B cell (primary cell): Measurements from ENCODE around the gene PML. TPM values are rescaled to one million over a fixed set of nuclear protein-coding genes. Genes with fewer than 3 reads are reported as not detected.

ENCODE experiments used
- ATAC-seq: fragments of 200-7000 bp; cut with Tn5 transposase; one replicate; pipeline ENCODE4 v1.10.0; 2021; ENCODE audit warnings: low read depth, mild to moderate bottlenecking, moderate number of reproducible peaks, moderate library complexity
- CTCF ChIA-PET: fragments of 350-600 bp; sonication (Branson Sonifier 250); formaldehyde crosslinking; loops from one replicate; lab custom pipeline; 2021; ENCODE audit warnings: antibody characterized with exemption, inconsistent platforms; lab: Charles Lee
- POLR2A ChIA-PET: fragments of 350-600 bp; sonication (Branson Sonifier 250); formaldehyde crosslinking; loops from one replicate; lab custom pipeline; 2021; ENCODE audit warnings: antibody characterized with exemption; lab: Charles Lee
- DNase-seq: peaks from one replicate; pipeline ENCODE4 v3.0.0; 2013
- H2AFZ ChIP-seq: 2 replicates; pipeline ENCODE4 v1.6.1; 2012; ENCODE audit warnings: mild to moderate bottlenecking, low read depth, low read length; ENCODE audit not compliant: insufficient read depth, poor library complexity, severe bottlenecking
- H3K27ac ChIP-seq, 2 donors: 1 replicate in 1 of 2; 2 replicates in 1 of 2; pipeline ENCODE4 v1.5.1; 2012 to 2013; ENCODE audit warnings: low read length in 2 of 2, mild to moderate bottlenecking in 2 of 2, moderate library complexity in 1 of 2
- H3K27me3 ChIP-seq, 4 experiments: fragments of 200-600 bp in 1 of 4; sonication (generic) in 1 of 4; replicated peaks in 1 of 4; 1 replicate in 2 of 4; 2 replicates in 2 of 4; pipeline versions ENCODE4 v1.6.1 to v1.7.0; 2013 to 2016; ENCODE audit warnings: low read length in 3 of 4, mild to moderate bottlenecking in 2 of 4, mixed read lengths in 1 of 4, moderate library complexity in 1 of 4; ENCODE audit not compliant: insufficient read depth in 4 of 4, control insufficient read depth in 3 of 4; ENCODE audit errors: control extremely low read depth in 1 of 4
- H3K36me3 ChIP-seq, 2 experiments: replicated peaks in 1 of 2; 1 replicate in 1 of 2; 2 replicates in 1 of 2; pipeline versions ENCODE4 v1.6.1 to v1.7.1; 2013; ENCODE audit warnings: low read length in 1 of 2; ENCODE audit not compliant: insufficient read depth in 2 of 2, control insufficient read depth in 1 of 2; ENCODE audit errors: control extremely low read depth in 1 of 2, extremely low read depth in 1 of 2
- H3K4me1 ChIP-seq, 2 donors: fragments of 200-600 bp in 1 of 2; sonication (generic) in 1 of 2; 1 replicate in 1 of 2; 2 replicates in 1 of 2; pipeline versions ENCODE4 v1.5.1 to v1.6.1; 2013 to 2017; ENCODE audit warnings: low read length in 2 of 2; ENCODE audit not compliant: control insufficient read depth in 2 of 2, insufficient read depth in 2 of 2
- H3K4me2 ChIP-seq: replicated peaks from 2 replicates; pipeline ENCODE3; 2012; ENCODE audit warnings: mild to moderate bottlenecking, low read depth, low read length; ENCODE audit not compliant: poor library complexity, severe bottlenecking
- H3K4me3 ChIP-seq, 5 experiments: fragments of 200-600 bp in 1 of 5; sonication (generic) in 1 of 5; 1 replicate in 3 of 5; 2 replicates in 2 of 5; pipeline versions ENCODE4 v1.5.1 to v1.7.0; 2011 to 2016; ENCODE audit warnings: low read length in 4 of 5, mild to moderate bottlenecking in 4 of 5, low read depth in 2 of 5, control low read depth in 1 of 5, moderate library complexity in 1 of 5; ENCODE audit not compliant: insufficient read depth in 1 of 5; ENCODE audit errors: control extremely low read depth in 1 of 5, extremely low read depth in 1 of 5
- H3K79me2 ChIP-seq: fragments of 200-600 bp; sonication (generic); one replicate; pipeline ENCODE4 v1.6.0; 2016; ENCODE audit warnings: low read length; ENCODE audit not compliant: control insufficient read depth, insufficient read depth
- H3K9ac ChIP-seq: fragments of 200-600 bp; sonication (generic); 2 replicates; pipeline ENCODE4 v1.6.1; 2017; ENCODE audit warnings: mild to moderate bottlenecking, low read length, moderate library complexity
- H3K9me3 ChIP-seq, 3 donors: one replicate each; pipeline versions ENCODE4 v1.6.1 to v1.7.1; 2013; ENCODE audit warnings: low read length in 2 of 3; ENCODE audit not compliant: control insufficient read depth in 2 of 3, insufficient read depth in 1 of 3; ENCODE audit errors: control extremely low read depth in 1 of 3
- H4K20me1 ChIP-seq: 2 replicates; pipeline ENCODE4 v1.6.0; 2012; ENCODE audit warnings: mild to moderate bottlenecking, low read length; ENCODE audit not compliant: insufficient read depth, control insufficient read depth, poor library complexity, severe bottlenecking
- H3K27ac Mint-ChIP-seq: one replicate; pipeline ENCODE4 v1.8.0; 2021; ENCODE audit warnings: mixed read lengths
- H3K27me3 Mint-ChIP-seq: one replicate; pipeline ENCODE4 v1.8.0; 2021; ENCODE audit warnings: mixed read lengths
- H3K4me1 Mint-ChIP-seq: one replicate; pipeline ENCODE4 v1.8.0; 2021; ENCODE audit warnings: mixed read lengths
- H3K4me3 Mint-ChIP-seq: one replicate; pipeline ENCODE4 v1.8.0; 2021; ENCODE audit warnings: mixed read lengths
- H3K9me3 Mint-ChIP-seq: one replicate; pipeline ENCODE4 v1.8.0; 2022; ENCODE audit warnings: mixed read lengths; ENCODE audit not compliant: insufficient read depth
- EZH2 ChIP-seq: IDR thresholded peaks from 2 replicates; pipeline ENCODE4 v1.6.1; 2012; ENCODE audit warnings: borderline replicate concordance, low read depth, mild to moderate bottlenecking, moderate library complexity, low read length; ENCODE audit not compliant: insufficient read depth, poor library complexity, severe bottlenecking
- WGBS: methylation state at CpG from one replicate; pipeline ENCODE4 v1.1.5; 2013; ENCODE audit warnings: missing lambda C conversion rate; ENCODE audit not compliant: insufficient coverage; 5-methylcytosine and 5-hydroxymethylcytosine counted together
- intact Hi-C: fragments of 100-400 bp; cut with micrococcal nuclease; formaldehyde crosslinking; loops from one replicate; pipeline ENCODE4 v1.10.0; 2022
- polyA plus RNA-seq: library from polyadenylated mRNA; depleted of rRNA; stranded (reverse); fragments of >200 nt; gene quantifications from 2 replicates; pipeline ENCODE4 v1.2.3, GENCODE V29; 2012
- total RNA-seq, 2 donors: library from RNA; stranded (reverse); fragments of 120-200 nt in 1 of 2; gene quantifications; 1 replicate in 1 of 2; 2 replicates in 1 of 2; pipeline versions ENCODE4 v1.2.3 to v1.2.4, GENCODE V29; 2013 to 2022
- TF ChIP-seq, protein P1 (sequence below): fragments of 200-600 bp; IDR thresholded peaks from one replicate; pipeline ENCODE4 v1.8.0; 2022; ENCODE audit warnings: antibody characterized with exemption, mild to moderate bottlenecking

Gene PML
- total and polyA plus RNA-seq, 2 donors (not counting 1 experiment from before 2014, with no cell fraction given) = 59.2 to 66.3 TPM

DNA sequence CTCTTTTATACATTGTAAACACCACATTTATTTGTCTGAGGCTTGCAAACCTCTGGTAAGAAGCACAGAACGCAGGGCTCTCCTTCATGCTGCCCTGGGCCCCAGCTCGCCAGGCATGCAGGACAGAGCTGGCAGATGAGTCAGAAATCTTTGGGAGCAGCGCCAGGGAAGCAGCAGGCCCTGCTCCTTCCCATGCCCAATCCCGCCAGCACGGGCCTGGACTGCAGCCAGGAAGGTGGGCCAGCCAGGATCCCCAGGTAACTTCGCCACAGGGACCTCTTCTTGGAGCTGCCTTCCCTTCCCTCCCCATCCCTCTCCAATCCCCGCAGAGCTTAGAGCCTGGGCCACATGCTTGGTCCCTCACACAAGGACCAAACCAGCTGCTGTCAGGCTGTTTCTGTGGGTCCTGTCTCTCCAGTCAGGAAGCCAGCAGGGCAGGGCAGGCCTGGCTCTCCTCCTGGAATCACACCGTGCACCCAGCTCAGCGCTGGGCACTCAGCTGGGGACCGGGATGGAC lies 11.2 kb upstream of the PML start:
- DNase-seq = no peak
- H3K79me2 ChIP-seq = peaks cover 8% of the 10 kb centered on the region
- H3K27ac ChIP-seq = no peak overlapping the region
- peaks cover 42 to 53% of the 10 kb centered on the region in 2 donors for H3K4me1 ChIP-seq
- intact Hi-C loops = no loop called here
- peak overlapping the region; percentile 66 for H3K4me2 ChIP-seq
- no peaks in the 10 kb centered on the region for H3K9me3 ChIP-seq
- H3K4me3 ChIP-seq = no peak overlapping the region
- H3K9ac ChIP-seq = no peak overlapping the region
- no peak overlapping the region for H3K27ac Mint-ChIP-seq
- H3K27me3 Mint-ChIP-seq = no peaks in the 10 kb centered on the region
- no peaks in the 10 kb centered on the region for H3K36me3 ChIP-seq
- no peaks in the 10 kb centered on the region for H3K9me3 Mint-ChIP-seq
- WGBS = 65% methylated on average over 10 of the region's 10 CpGs
- H3K27me3 ChIP-seq = no peaks in the 10 kb centered on the region
- H3K4me1 Mint-ChIP-seq = peaks cover 63% of the 10 kb centered on the region
- no peak for ATAC-seq
- POLR2A ChIA-PET = interaction anchor here (0.5 to 1.0 kb wide), 2 partner anchors 9 to 396 kb away, joined by 3 read pairs; no protein-coding TSS in a partner anchor
- no peak overlapping the region for H2AFZ ChIP-seq
- H4K20me1 ChIP-seq = no peaks in the 10 kb centered on the region
- CTCF ChIA-PET = interaction anchor here (0.6 to 1.3 kb wide), 4 partner anchors 10 to 24 kb away, joined by 3 to 9 read pairs (median 3); partner anchors contain the start of gene PML
- TF ChIP-seq EZH2 = no peak
- TF ChIP-seq, protein P1, sequence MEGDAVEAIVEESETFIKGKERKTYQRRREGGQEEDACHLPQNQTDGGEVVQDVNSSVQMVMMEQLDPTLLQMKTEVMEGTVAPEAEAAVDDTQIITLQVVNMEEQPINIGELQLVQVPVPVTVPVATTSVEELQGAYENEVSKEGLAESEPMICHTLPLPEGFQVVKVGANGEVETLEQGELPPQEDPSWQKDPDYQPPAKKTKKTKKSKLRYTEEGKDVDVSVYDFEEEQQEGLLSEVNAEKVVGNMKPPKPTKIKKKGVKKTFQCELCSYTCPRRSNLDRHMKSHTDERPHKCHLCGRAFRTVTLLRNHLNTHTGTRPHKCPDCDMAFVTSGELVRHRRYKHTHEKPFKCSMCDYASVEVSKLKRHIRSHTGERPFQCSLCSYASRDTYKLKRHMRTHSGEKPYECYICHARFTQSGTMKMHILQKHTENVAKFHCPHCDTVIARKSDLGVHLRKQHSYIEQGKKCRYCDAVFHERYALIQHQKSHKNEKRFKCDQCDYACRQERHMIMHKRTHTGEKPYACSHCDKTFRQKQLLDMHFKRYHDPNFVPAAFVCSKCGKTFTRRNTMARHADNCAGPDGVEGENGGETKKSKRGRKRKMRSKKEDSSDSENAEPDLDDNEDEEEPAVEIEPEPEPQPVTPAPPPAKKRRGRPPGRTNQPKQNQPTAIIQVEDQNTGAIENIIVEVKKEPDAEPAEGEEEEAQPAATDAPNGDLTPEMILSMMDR = no peak
- peak overlapping the region; percentile 75 for H3K4me3 Mint-ChIP-seq

DNA sequence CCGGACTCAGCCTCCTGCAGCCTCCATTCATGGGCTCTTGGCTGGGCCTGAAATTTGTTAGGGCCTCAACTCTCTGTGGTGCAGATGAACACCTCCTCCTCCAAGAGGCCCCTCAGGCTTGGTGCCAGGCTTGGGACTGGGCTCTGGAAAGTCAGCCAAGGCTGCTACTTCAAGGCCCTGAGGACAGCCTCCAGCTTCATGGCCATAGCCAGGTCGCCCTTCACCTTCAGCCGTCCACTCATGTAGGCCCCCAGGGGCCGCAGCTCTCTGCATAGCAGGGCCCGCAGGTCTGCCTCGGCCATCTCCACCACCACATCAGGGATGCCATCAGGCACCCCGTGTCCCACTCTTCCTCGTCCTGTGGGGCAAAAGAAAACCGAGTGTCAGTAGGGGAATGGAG lies 10.7 kb upstream of the PML start:
- Histone ChIP-seq H3K27ac (no peak overlapping the region), H3K9me3 (no peaks in the 10 kb centered on the region), H3K27me3 (no peaks in the 10 kb centered on the region), H3K36me3 (no peaks in the 10 kb centered on the region), H3K4me3 (no peak overlapping the region), H3K4me1 (peaks cover 44 to 56% of the 10 kb centered on the region in 2 donors), H3K4me2 (no peak overlapping the region), H2AFZ (no peak overlapping the region), H3K9ac (no peak overlapping the region), H3K79me2 (peaks cover 8% of the 10 kb centered on the region), H4K20me1 (no peaks in the 10 kb centered on the region)
- ATAC-seq (no peak), DNase-seq (no peak)
- ChIA-PET CTCF (interaction anchor here (0.9 to 1.3 kb wide), 3 partner anchors 10 to 24 kb away, joined by 3 to 9 read pairs (median 3); partner anchors contain the start of gene PML), POLR2A (interaction anchor here (1.0 kb wide), 1 partner anchor 9 kb away, joined by 3 read pairs; no protein-coding TSS in a partner anchor)
- WGBS = 100% methylated on average over 3 of the region's 9 CpGs
- peaks cover 63% of the 10 kb centered on the region for H3K4me1 Mint-ChIP-seq
- no peak for TF ChIP-seq EZH2
- TF ChIP-seq, protein P1 = no peak
- no peak overlapping the region for H3K27ac Mint-ChIP-seq
- H3K9me3 Mint-ChIP-seq = no peaks in the 10 kb centered on the region
- no peaks in the 10 kb centered on the region for H3K27me3 Mint-ChIP-seq
- intact Hi-C loops = no loop called here
- no peak overlapping the region for H3K4me3 Mint-ChIP-seq
